HepG2 (cell line): ENCODE data around the gene IGSF21. TPM values are rescaled to one million over a fixed set of nuclear protein-coding genes. Genes with fewer than 3 reads are reported as not detected.

Experiments
- ATAC-seq: fragments of 200-7000 bp; cut with Tn5 transposase; 3 replicates; pipeline ENCODE4 v1.9.1; 2020; ENCODE audit warnings: mild to moderate bottlenecking, moderate library complexity
- BruUV-seq: library from RNA; stranded (reverse); fragments of 400-500 nt; replicated peaks from 2 replicates; lab custom pipeline; 2021; lab: Mats Ljungman, UMichigan
- CTCF ChIA-PET: fragments of 300-600 bp; formaldehyde crosslinking; extraction: SDS; loops from one replicate; lab custom pipeline; 2021; ENCODE audit warnings: low total read pairs, inconsistent platforms, low intra/inter-chr PET ratio; lab: Yijun Ruan, JAX
- POLR2A ChIA-PET: fragments of 350-600 bp; sonication (Branson Sonifier 250); formaldehyde crosslinking; loops from one replicate; lab custom pipeline; 2020; ENCODE audit warnings: antibody characterized with exemption, inconsistent platforms; lab: Yijun Ruan, JAX
- DNase-seq: peaks from one replicate; pipeline ENCODE4 v3.0.0-alpha.2; 2015; ENCODE audit warnings: low spot score
- FAIRE-seq: peaks from 3 replicates; lab custom pipeline; 2011; peaks lifted over from hg19 to GRCh38; lab: Jason Lieb, UNC
- H2AFZ ChIP-seq: one replicate; pipeline ENCODE4 v1.6.1; 2011; ENCODE audit warnings: low read length, inconsistent platforms
- H3K27ac ChIP-seq: fragments of 300-600 bp; 3 replicates; pipeline ENCODE4 v1.8.0; 2011; ENCODE audit warnings: mixed run types, mild to moderate bottlenecking, mixed read lengths, low read length, inconsistent platforms; ENCODE audit not compliant: insufficient read depth; ENCODE audit errors: extremely low read length
- H3K27me3 ChIP-seq, 2 experiments: fragments of 200-600 bp in 1 of 2; 2 replicates in 1 of 2; 3 replicates in 1 of 2; pipeline versions ENCODE4 v1.6.0 to v1.8.0; 2011; ENCODE audit warnings: low read length in 2 of 2, mild to moderate bottlenecking in 2 of 2, moderate library complexity in 2 of 2, inconsistent platforms in 1 of 2; ENCODE audit not compliant: insufficient read depth in 2 of 2, control insufficient read depth in 1 of 2
- H3K36me3 ChIP-seq, 2 experiments: fragments of 200-600 bp in 1 of 2; replicated peaks in 1 of 2; 2 replicates in 1 of 2; 3 replicates in 1 of 2; pipeline versions ENCODE4 v1.5.1 to v1.8.0; 2011; ENCODE audit warnings: low read length in 2 of 2, inconsistent platforms in 1 of 2; ENCODE audit not compliant: insufficient read depth in 2 of 2, control insufficient read depth in 1 of 2
- H3K4me1 ChIP-seq: 2 replicates; pipeline ENCODE4 v1.5.1; 2012; ENCODE audit warnings: low read length, inconsistent platforms; ENCODE audit not compliant: insufficient read depth
- H3K4me2 ChIP-seq: 2 replicates; pipeline ENCODE4 v1.6.0; 2011; ENCODE audit warnings: low read depth, low read length, inconsistent platforms
- H3K4me3 ChIP-seq, 3 experiments: fragments of 200-600 bp in 1 of 3; sonication (generic), shearing (Covaris generic) in 1 of 3; replicated peaks in 1 of 3; 2 replicates each; pipeline ENCODE4 v1.5.1; 2011 to 2016; ENCODE audit warnings: low read length in 3 of 3, inconsistent platforms in 2 of 3, low read depth in 2 of 3, mild to moderate bottlenecking in 2 of 3, control low read depth in 1 of 3, mixed read lengths in 1 of 3; ENCODE audit not compliant: insufficient read depth in 1 of 3
- H3K79me2 ChIP-seq: one replicate; pipeline ENCODE4 v1.6.1; 2011; ENCODE audit warnings: low read length, inconsistent platforms; ENCODE audit not compliant: insufficient read depth
- H3K9ac ChIP-seq: 2 replicates; pipeline ENCODE4 v1.6.0; 2011; ENCODE audit warnings: mild to moderate bottlenecking, low read depth, low read length, inconsistent platforms; ENCODE audit not compliant: insufficient read depth
- H3K9me3 ChIP-seq: 2 replicates; pipeline ENCODE4 v1.5.1; 2012; ENCODE audit warnings: mild to moderate bottlenecking, low read length
- H4K20me1 ChIP-seq: 2 replicates; pipeline ENCODE4 v1.6.0; 2011; ENCODE audit warnings: inconsistent platforms, mild to moderate bottlenecking, low read length, moderate library complexity; ENCODE audit not compliant: insufficient read depth
- DMTF1 ChIP-seq: sonication (generic); formaldehyde crosslinking; IDR thresholded peaks from 2 replicates; pipeline ENCODE4 v1.4.0; 2020; ENCODE audit warnings: mild to moderate bottlenecking, missing genetic modification reagents
- ETV6 ChIP-seq: sonication (generic); formaldehyde crosslinking; conservative IDR thresholded peaks from 2 replicates; pipeline ENCODE4 v1.4.0; 2020; ENCODE audit warnings: missing genetic modification reagents
- NR2F6 ChIP-seq, 2 experiments: IDR thresholded peaks; 2 replicates each; pipeline ENCODE4 v1.6.1; 2016; ENCODE audit warnings: antibody characterized with exemption in 1 of 2, mild to moderate bottlenecking in 1 of 2
- PPARG ChIP-seq: conservative IDR thresholded peaks from 2 replicates; pipeline ENCODE4 v1.6.1; 2016; ENCODE audit warnings: missing biosample characterization, missing genetic modification reagents
- RAD51 ChIP-seq: fragments of 450-650 bp; IDR thresholded peaks from 2 replicates; pipeline ENCODE4 v1.6.1; 2016; ENCODE audit warnings: borderline replicate concordance
- U2AF2 ChIP-seq: fragments of 200-400 bp; formaldehyde crosslinking; IDR thresholded peaks from 2 replicates; pipeline ENCODE4 v1.6.1; 2017; ENCODE audit warnings: low read depth, mild to moderate bottlenecking, low read length
- ZC3H4 ChIP-seq: sonication (generic); formaldehyde crosslinking; IDR thresholded peaks from 2 replicates; pipeline ENCODE4 v1.4.0; 2020; ENCODE audit warnings: missing genetic modification reagents, borderline replicate concordance
- ZNF124 ChIP-seq: sonication (generic); formaldehyde crosslinking; IDR thresholded peaks from 2 replicates; pipeline ENCODE4 v1.4.0; 2020; ENCODE audit warnings: missing genetic modification reagents
- ZNF207 ChIP-seq: fragments of 450-650 bp; IDR thresholded peaks from 2 replicates; pipeline ENCODE4 v1.6.1; 2016; ENCODE audit warnings: antibody characterized with exemption, borderline replicate concordance
- ZNF256 ChIP-seq: sonication (generic); formaldehyde crosslinking; conservative IDR thresholded peaks from 2 replicates; pipeline ENCODE4 v1.4.0; 2020; ENCODE audit warnings: missing genetic modification reagents
- ZNF589 ChIP-seq: sonication (generic); formaldehyde crosslinking; conservative IDR thresholded peaks from 2 replicates; pipeline ENCODE4 v1.8.0; 2022; ENCODE audit warnings: mild to moderate bottlenecking, moderate library complexity, missing genetic modification reagents
- ZNF616 ChIP-seq: sonication (generic); formaldehyde crosslinking; IDR thresholded peaks from 2 replicates; pipeline ENCODE4 v1.5.0; 2020; ENCODE audit warnings: low read depth, mild to moderate bottlenecking, missing genetic modification reagents
- ZNF672 ChIP-seq: sonication (generic); formaldehyde crosslinking; IDR thresholded peaks from 2 replicates; pipeline ENCODE4 v1.8.1; 2022; ENCODE audit warnings: missing genetic modification reagents
- ZNF687 ChIP-seq: sonication (generic); formaldehyde crosslinking; IDR thresholded peaks from 2 replicates; pipeline ENCODE4 v1.5.1; 2020; ENCODE audit warnings: mild to moderate bottlenecking, missing genetic modification reagents, moderate library complexity
- ZSCAN22 ChIP-seq: sonication (generic); formaldehyde crosslinking; IDR thresholded peaks from 2 replicates; pipeline ENCODE4 v1.4.0; 2020; ENCODE audit warnings: mild to moderate bottlenecking, missing genetic modification reagents
- WGBS: methylation state at CpG from one replicate; pipeline ENCODE4 v1.1.6; 2017; ENCODE audit warnings: low lambda C conversion rate; 5-methylcytosine and 5-hydroxymethylcytosine counted together
- in situ Hi-C: cut with HindIII; loops from 2 replicates; pipeline ENCODE4 v1.10.0; 2017; ENCODE audit warnings: low pct_unique_long_range_greater_than_20kb; ENCODE audit not compliant: extremely low pct_ligation_motif_present
- intact Hi-C: fragments of 100-400 bp; cut with micrococcal nuclease; formaldehyde crosslinking; loops from one replicate; pipeline ENCODE4 v1.10.0; 2022; ENCODE audit not compliant: unreplicated experiment
- polyA plus RNA-seq, 8 experiments: library from polyadenylated mRNA; depleted of rRNA in 3 of 8; stranded (reverse) in 7 of 8; unstranded in 1 of 8; fragments of >200 nt; fragmentation: Illumina TruSeq in 4 of 8; extraction: Trizol in 4 of 8; gene quantifications; 2 replicates each; pipeline versions ENCODE4 v1.2.1 to v1.2.3, GENCODE V29; 2011 to 2016; ENCODE audit warnings: low read depth in 4 of 8, missing spikeins in 1 of 8, mixed read lengths in 1 of 8; ENCODE audit not compliant: insufficient read depth in 1 of 8
- total RNA-seq, 5 experiments: library from RNA; depleted of rRNA; stranded (reverse); fragments of >200 nt; fragmentation: Illumina TruSeq; extraction: Trizol; gene quantifications; 2 replicates each; pipeline ENCODE4 v1.2.3, GENCODE V29; 2016; ENCODE audit warnings: low read depth in 1 of 5

IGSF21 gene
- total and polyA plus RNA-seq, 2 of the 13 experiments (the other 11 are each of a cell fraction or from before 2014, with no cell fraction given), result not detected

- in situ Hi-C loops, result no loop called here
- H4K20me1 ChIP-seq, result no peaks in the 10 kb centered on the region
- FAIRE-seq (no peak), DNase-seq (no peak), ATAC-seq (no peak)
- H3K4me3 ChIP-seq, result no peak overlapping the region
- no TSS peak for BruUV-seq
- peaks cover 11% of the 10 kb centered on the region; the same call in 1 of the 2 replicates for H3K9me3 ChIP-seq
- no peaks in the 10 kb centered on the region for H3K36me3 ChIP-seq
- 24% methylated on average over 6 of the region's 12 CpGs for WGBS
- no peaks in the 10 kb centered on the region for H3K79me2 ChIP-seq
- ChIA-PET POLR2A (no interaction called here), CTCF (no interaction called here)
- H3K9ac ChIP-seq, result no peak overlapping the region
- no peak overlapping the region for H3K27ac ChIP-seq
- H2AFZ ChIP-seq, result no peak overlapping the region
- intact Hi-C loops, result loop anchor here (5.0 kb wide), 1 partner anchor 1878 kb away; no protein-coding TSS in a partner anchor
- H3K4me1 ChIP-seq, result no peaks in the 10 kb centered on the region
- H3K4me2 ChIP-seq, result no peak overlapping the region
- peaks cover 0 to 5% of the 10 kb centered on the region in 2 experiments; a peak in 1 of 5 replicates for H3K27me3 ChIP-seq
- TF ChIP-seq ZNF616 (CRISPR knock-in tag) (no peak), ZC3H4 (CRISPR knock-in tag) (no peak), ZNF687 (no peak), NR2F6 (IDR thresholded peaks at IDR 0.05) (no peak), NR2F6 (CRISPR knock-in tag; IDR thresholded peaks at IDR 0.05) (no peak), ZSCAN22 (no peak), ZNF672 (CRISPR knock-in tag) (no peak), ZNF207 (no peak), U2AF2 (no peak), PPARG (CRISPR knock-in tag) (no peak), ZNF124 (CRISPR knock-in tag) (no peak), ETV6 (CRISPR knock-in tag) (no peak), ZNF589 (CRISPR knock-in tag) (no peak), RAD51 (no peak), ZNF256 (CRISPR knock-in tag) (no peak), DMTF1 (CRISPR knock-in tag) (no peak)
Measured at GRCh38 chr1:18408656-18409370, 301.2 kb downstream of the IGSF21 start.
